CD14-positive monocyte (primary cell): ENCODE results near the gene CNTN5. TPM values are rescaled to one million over a fixed set of nuclear protein-coding genes. Genes with fewer than 3 reads are reported as not detected.

Experiments used
- DNase-seq, 3 donors: peaks; one replicate each; pipeline ENCODE4 v3.0.0-alpha.2; 2011 to 2022
- H2AFZ ChIP-seq: 2 replicates; pipeline ENCODE4 v1.6.0; 2012; ENCODE audit warnings: mild to moderate bottlenecking, low read depth, low read length, inconsistent platforms; ENCODE audit not compliant: insufficient read depth, poor library complexity, severe bottlenecking
- H3K27ac ChIP-seq, 2 donors: 1 replicate in 1 of 2; 2 replicates in 1 of 2; pipeline ENCODE4 v1.5.1; 2012 to 2013; ENCODE audit warnings: low read length in 2 of 2, control low read depth in 1 of 2, inconsistent platforms in 1 of 2, low read depth in 1 of 2, mild to moderate bottlenecking in 1 of 2
- H3K27me3 ChIP-seq, 2 donors: one replicate each; pipeline versions ENCODE4 v1.6.0 to v1.6.1; 2011 to 2013; ENCODE audit warnings: low read length in 2 of 2; ENCODE audit not compliant: control insufficient read depth in 2 of 2, insufficient read depth in 2 of 2
- H3K36me3 ChIP-seq, 2 donors: replicated peaks in 1 of 2; 1 replicate in 1 of 2; 2 replicates in 1 of 2; pipeline versions ENCODE4 v1.5.1 to v1.6.1; 2012 to 2013; ENCODE audit warnings: low read length in 2 of 2, control low read depth in 1 of 2, inconsistent platforms in 1 of 2, mild to moderate bottlenecking in 1 of 2; ENCODE audit not compliant: insufficient read depth in 2 of 2, control insufficient read depth in 1 of 2
- H3K4me1 ChIP-seq, 2 donors: 1 replicate in 1 of 2; 2 replicates in 1 of 2; pipeline versions ENCODE4 v1.5.1 to v1.6.1; 2012 to 2013; ENCODE audit warnings: low read length in 2 of 2, control low read depth in 1 of 2, inconsistent platforms in 1 of 2, mild to moderate bottlenecking in 1 of 2, moderate library complexity in 1 of 2; ENCODE audit not compliant: insufficient read depth in 2 of 2, control insufficient read depth in 1 of 2
- H3K4me2 ChIP-seq: replicated peaks from 2 replicates; pipeline ENCODE3; 2012; ENCODE audit warnings: low read length, moderate library complexity, mild to moderate bottlenecking; ENCODE audit not compliant: poor library complexity, severe bottlenecking; ENCODE audit errors: extremely low read depth
- H3K4me3 ChIP-seq, 3 experiments: fragments of 200-600 bp in 1 of 3; sonication (generic) in 1 of 3; replicated peaks in 1 of 3; 1 replicate in 2 of 3; 2 replicates in 1 of 3; pipeline ENCODE4 v1.5.1; 2011 to 2013; ENCODE audit warnings: low read length in 3 of 3, mild to moderate bottlenecking in 3 of 3, control low read depth in 2 of 3, low read depth in 2 of 3, inconsistent platforms in 1 of 3, moderate library complexity in 1 of 3
- H3K79me2 ChIP-seq: 2 replicates; pipeline ENCODE4 v1.6.0; 2012; ENCODE audit warnings: mild to moderate bottlenecking, control low read depth, inconsistent platforms, low read length, moderate library complexity; ENCODE audit not compliant: insufficient read depth
- H3K9ac ChIP-seq: 2 replicates; pipeline ENCODE4 v1.6.0; 2017; ENCODE audit warnings: low read length, mild to moderate bottlenecking; ENCODE audit not compliant: insufficient read depth, poor library complexity, severe bottlenecking
- H3K9me3 ChIP-seq, 2 donors: replicated peaks in 1 of 2; 1 replicate in 1 of 2; 2 replicates in 1 of 2; pipeline versions ENCODE4 v1.5.1 to v1.6.1; 2012 to 2013; ENCODE audit warnings: low read length in 2 of 2, control low read depth in 1 of 2; ENCODE audit not compliant: control insufficient read depth in 1 of 2, insufficient read depth in 1 of 2
- H4K20me1 ChIP-seq: 2 replicates; pipeline ENCODE4 v1.6.0; 2012; ENCODE audit warnings: mild to moderate bottlenecking, low read length, control low read depth, moderate library complexity; ENCODE audit not compliant: insufficient read depth
- H3K27ac Mint-ChIP-seq, 7 donors: one replicate each; pipeline ENCODE4 v1.8.0; 2020; ENCODE audit warnings: mild to moderate bottlenecking in 7 of 7, mixed read lengths in 7 of 7, moderate library complexity in 6 of 7, inconsistent platforms in 2 of 7
- H3K27me3 Mint-ChIP-seq, 3 donors: one replicate each; pipeline ENCODE4 v1.8.0; 2021 to 2022; ENCODE audit warnings: low read depth in 3 of 3, mild to moderate bottlenecking in 3 of 3, mixed read lengths in 3 of 3, moderate library complexity in 3 of 3, inconsistent platforms in 1 of 3
- H3K36me3 Mint-ChIP-seq, 2 donors: one replicate each; pipeline ENCODE4 v1.8.0; 2020; ENCODE audit warnings: mixed read lengths in 2 of 2, inconsistent platforms in 1 of 2, mild to moderate bottlenecking in 1 of 2
- H3K4me1 Mint-ChIP-seq: one replicate; pipeline ENCODE4 v1.8.0; 2020; ENCODE audit warnings: mild to moderate bottlenecking, mixed read lengths
- H3K4me3 Mint-ChIP-seq, 2 donors: one replicate each; pipeline ENCODE4 v1.8.0; 2020; ENCODE audit warnings: mild to moderate bottlenecking in 2 of 2, mixed read lengths in 2 of 2, moderate library complexity in 1 of 2
- H3K9me3 Mint-ChIP-seq, 7 donors: one replicate each; pipeline ENCODE4 v1.8.0; 2020 to 2022; ENCODE audit warnings: mixed read lengths in 7 of 7, mild to moderate bottlenecking in 6 of 7, moderate library complexity in 6 of 7, inconsistent platforms in 2 of 7
- WGBS: methylation state at CpG from one replicate; pipeline ENCODE4 v1.1.5; 2013; ENCODE audit warnings: missing lambda C conversion rate; ENCODE audit not compliant: insufficient coverage; 5-methylcytosine and 5-hydroxymethylcytosine counted together
- intact Hi-C, 2 donors: fragments of 100-400 bp; cut with micrococcal nuclease; formaldehyde crosslinking; loops; one replicate each; pipeline versions ENCODE4 v1.15.0 to v1.15.1; 2023
- polyA plus RNA-seq, 3 donors: library from polyadenylated mRNA; depleted of rRNA in 1 of 3; unstranded in 2 of 3; stranded (reverse) in 1 of 3; fragments of 300-500 nt in 2 of 3; fragments of >200 nt in 1 of 3; fragmentation: Illumina TruSeq in 2 of 3; gene quantifications; 1 replicate in 2 of 3; 2 replicates in 1 of 3; pipeline ENCODE4 v1.2.3, GENCODE V29; 2012 to 2021
- TF ChIP-seq, protein P1 (sequence below): fragments of 200-600 bp; IDR thresholded peaks from one replicate; pipeline ENCODE4 v1.8.0; 2022; ENCODE audit warnings: antibody characterized with exemption, mild to moderate bottlenecking

The CNTN5 gene
- polyA plus RNA-seq, 3 donors = not detected

DNA sequence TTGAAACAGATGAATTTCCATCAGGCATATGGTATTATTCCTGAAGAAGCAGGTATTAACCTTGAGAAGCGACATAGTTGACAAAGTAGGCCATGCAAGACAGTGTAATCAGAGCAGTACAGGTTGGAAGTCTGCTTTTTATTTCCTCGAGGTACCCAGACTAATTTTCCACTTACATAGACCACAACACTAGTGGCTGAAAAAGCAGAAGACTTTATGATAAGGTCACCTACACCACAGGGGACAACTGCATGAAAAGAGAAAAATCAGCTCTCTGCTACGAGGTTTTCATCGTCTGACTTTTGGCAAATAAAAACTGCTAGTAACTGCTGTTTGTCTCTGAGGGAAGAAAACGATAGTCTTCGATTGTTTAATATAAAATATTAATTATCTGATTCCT, 77.5 kb downstream of the CNTN5 start:
- no peaks in the 10 kb centered on the region for H3K79me2 ChIP-seq
- Mint-ChIP-seq H3K4me1 (no peaks in the 10 kb centered on the region), H3K36me3 (no peaks in the 10 kb centered on the region), H3K9me3 (peaks cover 0 to 8% (median 3%) of the 10 kb centered on the region in 7 donors), H3K27me3 (no peaks in the 10 kb centered on the region), H3K4me3 (no peak overlapping the region), H3K27ac (no peak overlapping the region)
- H3K4me2 ChIP-seq = no peak overlapping the region
- no peak overlapping the region for H3K27ac ChIP-seq
- H3K27me3 ChIP-seq = no peaks in the 10 kb centered on the region
- no peak overlapping the region for H2AFZ ChIP-seq
- H3K4me1 ChIP-seq = no peaks in the 10 kb centered on the region
- DNase-seq = no peak
- no peaks in the 10 kb centered on the region for H4K20me1 ChIP-seq
- peaks cover 7 to 8% of the 10 kb centered on the region in 2 donors for H3K9me3 ChIP-seq
- no peaks in the 10 kb centered on the region for H3K36me3 ChIP-seq
- no peak overlapping the region for H3K9ac ChIP-seq
- WGBS = 83% methylated on average over 1 of the region's 6 CpGs
- H3K4me3 ChIP-seq = no peak overlapping the region
- TF ChIP-seq, protein P1, sequence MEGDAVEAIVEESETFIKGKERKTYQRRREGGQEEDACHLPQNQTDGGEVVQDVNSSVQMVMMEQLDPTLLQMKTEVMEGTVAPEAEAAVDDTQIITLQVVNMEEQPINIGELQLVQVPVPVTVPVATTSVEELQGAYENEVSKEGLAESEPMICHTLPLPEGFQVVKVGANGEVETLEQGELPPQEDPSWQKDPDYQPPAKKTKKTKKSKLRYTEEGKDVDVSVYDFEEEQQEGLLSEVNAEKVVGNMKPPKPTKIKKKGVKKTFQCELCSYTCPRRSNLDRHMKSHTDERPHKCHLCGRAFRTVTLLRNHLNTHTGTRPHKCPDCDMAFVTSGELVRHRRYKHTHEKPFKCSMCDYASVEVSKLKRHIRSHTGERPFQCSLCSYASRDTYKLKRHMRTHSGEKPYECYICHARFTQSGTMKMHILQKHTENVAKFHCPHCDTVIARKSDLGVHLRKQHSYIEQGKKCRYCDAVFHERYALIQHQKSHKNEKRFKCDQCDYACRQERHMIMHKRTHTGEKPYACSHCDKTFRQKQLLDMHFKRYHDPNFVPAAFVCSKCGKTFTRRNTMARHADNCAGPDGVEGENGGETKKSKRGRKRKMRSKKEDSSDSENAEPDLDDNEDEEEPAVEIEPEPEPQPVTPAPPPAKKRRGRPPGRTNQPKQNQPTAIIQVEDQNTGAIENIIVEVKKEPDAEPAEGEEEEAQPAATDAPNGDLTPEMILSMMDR = no peak
- intact Hi-C loops = no loop called here

DNA sequence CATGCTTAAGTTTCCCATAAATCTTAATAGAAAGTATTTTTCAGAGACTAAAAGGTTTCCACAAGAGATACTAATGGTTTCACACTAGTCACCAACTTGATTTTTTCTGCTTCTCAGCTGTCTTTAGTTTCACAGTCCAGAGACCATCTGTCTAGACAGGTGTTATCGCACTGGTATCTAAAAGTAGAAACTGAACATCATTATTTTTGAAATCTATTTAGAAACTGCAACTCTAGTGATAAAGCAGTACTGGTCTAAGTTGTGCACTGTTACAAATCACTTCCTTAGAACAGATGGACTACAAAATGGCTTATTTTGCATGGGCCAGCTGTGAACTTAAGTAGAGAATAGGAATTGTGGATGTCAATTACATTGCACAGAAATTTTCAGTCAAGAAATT, 78.0 kb downstream of the CNTN5 start:
- no peak overlapping the region for H3K4me3 ChIP-seq
- H3K27ac ChIP-seq = no peak overlapping the region
- H3K4me1 ChIP-seq = no peaks in the 10 kb centered on the region
- H3K27me3 ChIP-seq = no peaks in the 10 kb centered on the region
- Mint-ChIP-seq H3K4me1 (no peaks in the 10 kb centered on the region), H3K4me3 (no peak overlapping the region), H3K27me3 (no peaks in the 10 kb centered on the region), H3K36me3 (no peaks in the 10 kb centered on the region), H3K27ac (no peak overlapping the region), H3K9me3 (peaks cover 0 to 8% (median 3%) of the 10 kb centered on the region in 7 donors)
- no peaks in the 10 kb centered on the region for H4K20me1 ChIP-seq
- no peak for DNase-seq
- no peak overlapping the region for H3K9ac ChIP-seq
- no CpG with 5 or more reads among the region's 1 CpG for WGBS
- H3K4me2 ChIP-seq = no peak overlapping the region
- H3K79me2 ChIP-seq = no peaks in the 10 kb centered on the region
- H2AFZ ChIP-seq = no peak overlapping the region
- H3K36me3 ChIP-seq = no peaks in the 10 kb centered on the region
- TF ChIP-seq, protein P1 = no peak
- H3K9me3 ChIP-seq = peaks cover 7 to 10% of the 10 kb centered on the region in 2 donors
- intact Hi-C loops = no loop called here
